K562 (cell line): ENCODE data around the gene EPHA10. TPM values are rescaled to one million over a fixed set of nuclear protein-coding genes. Genes with fewer than 3 reads are reported as not detected.

Experiments
- BRF2 ChIP-seq: IDR thresholded peaks from 3 replicates; pipeline ENCODE4 v1.6.1; 2011; ENCODE audit warnings: borderline replicate concordance, mild to moderate bottlenecking; ENCODE audit not compliant: insufficient read length, insufficient read depth
- CREBBP ChIP-seq: IDR thresholded peaks from one replicate; pipeline ENCODE4 v1.6.1; 2012; ENCODE audit warnings: low read depth, mild to moderate bottlenecking, control low read depth, inconsistent platforms, low read length
- CUX1 ChIP-seq: fragments of 200-800 bp; sonication (Bioruptor generic); IDR thresholded peaks from 2 replicates; pipeline ENCODE4 v1.6.1; 2016; ENCODE audit warnings: missing genetic modification characterization, missing compliant biosample characterization
- E2F4 ChIP-seq: sonication (generic); formaldehyde crosslinking; IDR thresholded peaks from 2 replicates; pipeline ENCODE4 v1.8.0; 2022; ENCODE audit warnings: mild to moderate bottlenecking, low read depth, missing genetic modification reagents
- E4F1 ChIP-seq: fragments of 250-450 bp; sonication (Bioruptor Pico); IDR thresholded peaks from 2 replicates; pipeline ENCODE4 v1.5.0; 2021; ENCODE audit warnings: mild to moderate bottlenecking, borderline replicate concordance
- FIP1L1 ChIP-seq: fragments of 200-400 bp; formaldehyde crosslinking; IDR thresholded peaks from 2 replicates; pipeline ENCODE4 v1.6.1; 2018; ENCODE audit warnings: mild to moderate bottlenecking, low read depth, low read length; ENCODE audit not compliant: poor library complexity, severe bottlenecking
- KDM5B ChIP-seq: fragments of 200-600 bp; sonication (generic); IDR thresholded peaks from 2 replicates; pipeline ENCODE4 v1.6.1; 2012; ENCODE audit warnings: low read depth, mild to moderate bottlenecking, moderate library complexity, low read length, control low read depth, inconsistent platforms; ENCODE audit not compliant: insufficient replicate concordance
- MAFK ChIP-seq: IDR thresholded peaks from 2 replicates; pipeline ENCODE4 v1.6.1; 2011; ENCODE audit warnings: low read length, improper control_type of control experiment
- NRF1 ChIP-seq, 2 experiments: fragments of 450-650 bp; IDR thresholded peaks in 1 of 2; conservative IDR thresholded peaks in 1 of 2; 2 replicates each; pipeline ENCODE4 v1.6.1; 2014; ENCODE audit warnings: mild to moderate bottlenecking in 2 of 2
- RBM22 ChIP-seq: fragments of 200-400 bp; formaldehyde crosslinking; IDR thresholded peaks from 2 replicates; pipeline ENCODE4 v1.6.1; 2018; ENCODE audit warnings: low read length, low read depth; ENCODE audit not compliant: poor library complexity, severe bottlenecking
- SMAD1 ChIP-seq: fragments of 150-350 bp; IDR thresholded peaks from 2 replicates; pipeline ENCODE4 v1.6.1; 2014; ENCODE audit warnings: low read length, low read depth; ENCODE audit not compliant: partially characterized antibody
- ZNF512 ChIP-seq: IDR thresholded peaks from 2 replicates; pipeline ENCODE4 v1.6.1; 2016; ENCODE audit warnings: missing genetic modification characterization, missing compliant biosample characterization
- ZNF589 ChIP-seq: fragments of 200-800 bp; sonication (Bioruptor generic); IDR thresholded peaks from 2 replicates; pipeline ENCODE4 v1.6.1; 2016; ENCODE audit warnings: low read depth, missing genetic modification characterization, missing compliant biosample characterization
- polyA plus RNA-seq, 8 experiments: library from polyadenylated mRNA; depleted of rRNA in 4 of 8; stranded (reverse) in 5 of 8; unstranded in 3 of 8; fragments of >200 nt; fragmentation: Nextera tagmentation in 2 of 8; fragmentation: Illumina TruSeq in 1 of 8; extraction: Ambion mirVana in 2 of 8; extraction: Trizol in 1 of 8; gene quantifications; 2 replicates each; pipeline versions ENCODE4 v1.2.1 to v1.2.3, GENCODE V29; 2011 to 2014; ENCODE audit warnings: inconsistent platforms in 1 of 8, missing spikeins in 1 of 8
- total RNA-seq, 7 experiments: library from RNA; depleted of rRNA in 6 of 7; stranded (reverse); fragments of >200 nt in 6 of 7; fragmentation: Illumina TruSeq in 2 of 7; extraction: Trizol in 2 of 7; gene quantifications; 2 replicates each; pipeline versions ENCODE4 v1.2.1 to v1.2.3, GENCODE V29; 2011 to 2021; ENCODE audit warnings: low replicate concordance in 1 of 7

EPHA10 gene
- total and polyA plus RNA-seq, 9 of the 15 experiments (the other 6 are each of a cell fraction or from before 2014, with no cell fraction given), result 0.03 TPM; not detected in 8

- TF ChIP-seq CUX1 (CRISPR knock-in tag), result no peak
- no peak for TF ChIP-seq CREBBP
- no peak for TF ChIP-seq ZNF589 (CRISPR knock-in tag)
- peak; percentile 90 to 91 for TF ChIP-seq NRF1 (conservative IDR thresholded peaks at IDR 0.05 in 1 of 2, IDR thresholded peaks at IDR 0.05 in 1 of 2)
- TF ChIP-seq MAFK, result no peak
- TF ChIP-seq RBM22, result peak; percentile 76
- TF ChIP-seq E2F4, result no peak
- no peak for TF ChIP-seq ZNF512 (tag)
- peak; percentile 50 for TF ChIP-seq KDM5B
- no peak for TF ChIP-seq BRF2
- TF ChIP-seq SMAD1, result no peak
- no peak for TF ChIP-seq E4F1
- TF ChIP-seq FIP1L1, result peak; percentile 19
Observed at GRCh38 chr1:37808369-37809319, 43.7 kb upstream of the EPHA10 start (continued).
